ENCODE data around the gene B4GALT2.

B4GALT2 gene

DNA sequence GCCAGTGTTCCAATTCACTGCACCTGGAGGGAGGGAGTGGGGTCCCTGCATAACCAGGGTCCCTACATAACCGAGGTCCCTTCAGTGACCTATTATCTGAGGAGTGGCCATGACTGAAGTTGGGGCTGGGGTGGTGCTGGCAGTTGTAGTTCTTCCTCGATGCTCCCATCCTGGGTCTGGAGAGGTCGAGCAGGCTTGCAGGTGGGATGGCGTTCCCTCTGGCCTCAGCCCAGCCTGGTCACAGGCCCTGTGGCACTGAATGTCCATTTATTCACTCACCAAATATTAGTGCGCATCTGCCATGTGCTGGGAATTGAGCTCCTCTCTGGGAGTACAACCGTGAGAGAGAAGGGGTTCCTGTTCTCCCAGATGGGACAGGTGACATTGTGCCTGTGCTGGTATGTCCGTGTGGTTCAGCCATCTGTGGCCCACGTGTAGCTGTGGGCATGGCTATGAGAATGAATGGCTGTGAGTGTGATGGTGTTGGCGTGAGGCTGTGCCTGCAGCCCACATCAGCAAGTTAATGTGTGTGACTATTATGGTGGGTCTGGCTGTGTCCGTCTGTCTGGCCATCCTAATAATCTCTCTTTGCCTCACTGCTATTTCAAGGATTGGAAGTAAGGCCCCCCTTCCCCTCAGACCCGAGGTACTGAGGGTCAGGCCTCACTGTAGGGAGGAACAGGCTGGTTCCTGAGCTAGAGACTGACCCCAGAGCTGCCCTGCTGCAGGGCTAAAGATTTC lies 56.1 kb downstream of the B4GALT2 start:
- Histone ChIP-seq H3K27ac (peak overlapping the region in 3 of 21 experiments; percentile 2 to 46 (median 15)), H3K4me3 (no peak overlapping the region)

DNA sequence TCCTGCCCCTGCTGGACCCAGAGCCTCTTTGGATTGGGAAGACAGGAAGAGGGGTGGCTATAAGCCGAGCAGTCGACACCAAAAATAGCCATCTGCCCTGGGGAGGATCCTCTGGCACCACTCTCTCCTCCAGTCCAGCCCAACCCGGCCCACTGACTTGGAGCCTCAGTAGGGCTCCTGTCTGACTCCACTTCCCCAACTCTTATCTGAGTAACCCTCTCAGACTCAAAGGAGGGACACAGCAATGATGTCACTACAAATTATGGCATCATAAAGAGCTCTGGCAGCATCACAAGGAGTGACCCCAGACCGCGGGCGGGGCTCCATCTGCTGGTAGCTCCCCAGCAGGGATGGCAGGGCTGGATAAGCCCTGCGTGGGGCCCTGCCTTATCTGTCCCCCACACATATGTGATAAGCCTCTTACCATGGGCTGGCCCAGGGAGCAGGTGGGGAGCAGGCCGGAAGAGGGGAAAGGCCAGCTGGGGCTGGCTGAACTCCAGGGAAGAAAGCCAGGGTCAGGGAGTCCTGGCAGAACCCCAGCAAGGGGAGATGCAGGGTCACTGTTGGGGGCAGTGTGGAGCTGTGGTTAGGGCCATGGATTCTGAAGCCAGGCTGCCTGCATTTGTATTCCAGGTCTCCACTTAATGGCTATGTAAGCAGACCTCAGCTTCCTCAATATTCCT lies 56.9 kb downstream of the B4GALT2 start:
- H3K27ac ChIP-seq = peak overlapping the region in 6 of 21 experiments; percentile 2 to 62 (median 23)
- no peak overlapping the region for H3K4me3 ChIP-seq

DNA sequence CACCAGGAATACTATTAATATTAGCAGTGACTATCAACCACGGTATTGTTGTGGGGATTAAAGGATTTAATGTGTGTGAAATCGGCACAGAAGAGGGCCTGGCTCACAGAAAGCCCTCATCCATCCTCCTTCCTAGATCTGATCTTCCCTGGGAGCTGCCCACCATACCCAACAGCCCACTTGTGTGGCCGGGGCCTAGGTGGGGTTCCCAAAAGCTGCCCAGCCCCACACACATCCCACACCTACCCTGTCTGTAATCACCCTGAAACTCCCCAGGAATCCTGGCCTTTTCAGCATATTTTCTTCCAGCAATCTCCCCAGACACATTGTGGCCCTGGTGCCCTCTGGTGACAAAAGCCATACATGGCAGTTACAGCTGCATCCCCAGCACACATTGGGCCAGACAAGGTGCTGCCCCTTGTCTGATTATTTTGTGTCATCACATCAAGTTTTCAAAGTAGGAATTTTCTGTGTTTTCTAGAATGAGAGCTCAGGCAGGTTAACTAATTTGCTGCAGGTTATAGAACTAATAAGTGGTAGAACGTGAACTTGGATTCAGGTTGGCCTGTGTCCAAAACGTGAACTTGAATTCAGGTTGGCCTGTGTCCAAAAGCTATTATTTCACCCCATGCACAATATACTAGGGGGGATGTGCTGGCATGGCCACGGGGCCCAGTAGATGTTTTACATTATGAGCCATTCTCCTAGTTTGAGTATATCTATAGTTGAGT lies 57.6 kb downstream of the B4GALT2 start:
- Histone ChIP-seq H3K4me3 (no peak overlapping the region), H3K27ac (peak overlapping the region in 4 of 21 experiments; percentile 2 to 62 (median 24))

DNA sequence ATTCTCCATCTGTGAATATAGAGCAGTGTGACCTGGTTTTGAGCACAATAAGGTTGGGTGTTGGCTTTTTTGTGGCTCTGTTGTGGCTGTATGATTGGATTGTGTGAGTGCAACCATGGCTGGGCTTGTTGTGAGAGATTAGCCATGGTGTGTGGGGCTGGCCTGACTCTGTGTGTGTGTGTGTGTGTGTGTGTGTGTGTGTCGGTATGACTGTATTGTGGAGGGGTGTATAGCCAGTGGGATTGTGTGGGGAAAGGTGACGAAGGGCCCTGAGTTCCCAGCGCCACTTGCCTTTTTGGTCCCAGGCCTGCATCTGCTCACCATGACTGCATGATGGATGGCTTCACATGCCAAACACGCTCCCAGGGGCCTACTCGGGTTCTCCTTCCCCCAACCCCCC lies 58.1 kb downstream of the B4GALT2 start:
- H3K4me3 ChIP-seq = no peak overlapping the region
- H3K27ac ChIP-seq = no peak overlapping the region

DNA sequence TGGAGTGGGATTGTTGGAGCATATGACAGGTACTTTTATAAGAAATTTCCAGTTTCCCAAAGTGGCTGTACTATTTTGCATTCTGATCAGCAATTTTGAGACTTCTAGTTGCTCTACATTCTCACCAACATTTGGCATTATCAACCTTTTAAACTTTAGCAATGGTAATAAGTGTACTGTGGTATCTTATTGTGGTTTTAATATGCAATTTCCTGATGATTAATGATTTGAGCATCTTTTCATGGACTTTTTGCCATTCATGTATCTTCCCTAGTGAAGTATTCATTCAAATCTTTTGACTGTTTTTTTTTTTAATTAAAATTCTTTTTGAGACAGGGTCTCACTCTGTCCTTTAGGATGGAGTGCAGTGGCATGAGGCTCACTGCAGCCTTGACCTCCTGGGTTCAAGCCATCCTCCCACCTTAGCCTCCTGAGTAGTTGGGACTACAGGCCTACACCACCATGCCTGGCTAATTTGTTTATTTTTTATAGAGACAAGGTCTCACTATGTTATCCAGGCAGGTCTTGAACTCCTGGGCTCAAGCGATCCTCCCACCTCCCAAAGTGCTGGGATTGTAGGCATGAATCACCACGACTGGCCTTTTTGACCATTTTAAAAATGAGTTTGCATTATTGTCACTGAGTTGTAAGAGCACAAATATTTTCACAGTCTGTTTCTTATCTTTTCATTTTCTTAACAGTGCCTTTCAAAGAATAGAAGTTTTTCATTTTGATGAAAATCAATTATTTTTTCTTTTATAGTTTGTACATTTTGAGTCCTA lies 60.1 kb downstream of the B4GALT2 start:
- Histone ChIP-seq H3K4me3 (no peak overlapping the region), H3K27ac (no peak overlapping the region)

DNA sequence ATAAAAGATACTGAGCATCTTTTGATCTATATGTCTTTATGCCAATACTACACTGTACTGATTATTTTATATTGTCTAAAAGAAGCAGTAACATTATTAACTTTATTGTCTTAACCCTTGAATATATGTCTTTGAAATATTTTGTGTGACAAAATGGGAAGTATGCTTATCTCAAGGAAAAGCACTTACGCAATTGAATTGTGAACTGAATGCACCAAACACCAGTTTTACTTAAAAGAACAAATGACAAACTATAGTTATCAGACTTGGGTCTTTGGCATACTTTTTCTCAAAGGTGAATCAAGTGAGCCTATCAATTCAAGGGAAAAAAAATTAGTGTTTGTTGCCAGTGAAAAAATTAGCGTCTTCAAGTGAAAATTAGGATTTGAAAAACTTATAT lies 61.4 kb downstream of the B4GALT2 start:
- no peak overlapping the region for H3K4me3 ChIP-seq
- no peak overlapping the region for H3K27ac ChIP-seq
